ENCODE data around the gene ZNF334. TPM values are rescaled to one million over a fixed set of nuclear protein-coding genes. Genes with fewer than 3 reads are reported as not detected.

Gene ZNF334
- polyA plus RNA-seq, 6 donors from 2014 or later: 0.11 to 0.21 TPM; not detected in 4

- DNase-seq (no peak), ATAC-seq (ENCODE audit: low read depth in 2 of 2) (no peak)
- H3K4me1 Mint-ChIP-seq: peaks cover 5 to 14% (median 9%) of the 10 kb centered on the region in 3 donors
- peaks cover 13 to 37% (median 26%) of the 10 kb centered on the region in 3 donors for H3K27me3 Mint-ChIP-seq
- no peak overlapping the region for H3K27ac Mint-ChIP-seq
- no peaks in the 10 kb centered on the region for H3K36me3 Mint-ChIP-seq
- H3K4me3 Mint-ChIP-seq: no peak overlapping the region
- no peaks in the 10 kb centered on the region for H3K9me3 Mint-ChIP-seq
These were observed 28.0 kb upstream of the ZNF334 start for GRCh38 chr20:46541229-46541935.

DNA sequence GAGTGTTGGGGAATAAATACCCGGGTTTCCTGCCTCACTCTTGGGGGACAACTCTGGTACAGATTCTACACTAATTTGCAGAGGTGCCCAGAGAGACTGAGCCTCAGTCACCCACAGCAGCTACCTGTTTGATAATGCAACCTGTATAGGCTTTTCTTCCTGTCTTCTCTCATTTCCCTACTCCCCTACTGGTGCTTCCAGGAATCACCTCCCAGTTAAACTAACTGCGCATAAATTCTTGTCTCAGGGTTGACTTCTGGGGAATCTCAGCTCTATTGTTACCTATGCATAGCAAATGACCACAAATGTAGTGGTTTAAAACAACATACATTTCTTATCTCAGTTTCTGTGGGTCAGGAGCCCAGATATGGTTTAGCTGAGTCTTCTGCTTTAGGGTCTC is 25.8 kb upstream of the ZNF334 start:
- no peak for DNase-seq
- H3K4me3 Mint-ChIP-seq: no peak overlapping the region
- H3K36me3 Mint-ChIP-seq: no peaks in the 10 kb centered on the region
- H3K4me1 Mint-ChIP-seq: peaks cover 0 to 8% (median 4%) of the 10 kb centered on the region in 3 donors
- H3K27me3 Mint-ChIP-seq: peaks cover 17 to 37% (median 30%) of the 10 kb centered on the region in 3 donors
- ATAC-seq (ENCODE audit: low read depth in 2 of 2): no peak
- H3K27ac Mint-ChIP-seq: no peak overlapping the region
- H3K9me3 Mint-ChIP-seq: no peaks in the 10 kb centered on the region

DNA sequence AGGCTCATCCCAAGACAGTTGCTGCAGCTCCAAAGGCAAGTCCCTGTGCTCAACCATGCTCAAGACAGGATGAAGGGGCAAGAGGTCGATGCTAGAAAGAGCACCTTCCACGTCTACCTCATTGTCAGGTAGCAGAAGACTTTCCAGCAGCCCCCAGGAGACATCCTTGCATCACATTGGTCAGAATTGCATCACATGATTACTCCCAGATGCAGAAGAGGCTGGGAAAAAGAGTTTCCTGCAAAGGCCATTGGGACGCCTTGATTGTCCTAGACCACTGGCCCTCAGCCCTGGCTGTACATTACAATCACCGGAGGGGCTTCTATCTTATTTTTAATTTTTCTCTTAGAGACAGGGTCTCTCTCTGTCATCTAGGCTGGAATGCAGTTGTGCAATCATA is 17.3 kb upstream of the ZNF334 start:
- no peak overlapping the region for H3K27ac Mint-ChIP-seq
- DNase-seq: no peak
- H3K36me3 Mint-ChIP-seq: no peaks in the 10 kb centered on the region
- peaks cover 0 to 3% (median 0%) of the 10 kb centered on the region in 3 donors for H3K4me1 Mint-ChIP-seq
- no peaks in the 10 kb centered on the region for H3K9me3 Mint-ChIP-seq
- peaks cover 23 to 41% (median 38%) of the 10 kb centered on the region in 3 donors for H3K27me3 Mint-ChIP-seq
- ATAC-seq (ENCODE audit: low read depth in 2 of 2): no peak
- H3K4me3 Mint-ChIP-seq: no peak overlapping the region

GRCh38 chr20:46523696-46524328 is 10.5 kb upstream of the ZNF334 start:
- H3K4me1 Mint-ChIP-seq: no peaks in the 10 kb centered on the region
- peaks cover 37 to 55% (median 50%) of the 10 kb centered on the region in 3 donors for H3K27me3 Mint-ChIP-seq

DNA sequence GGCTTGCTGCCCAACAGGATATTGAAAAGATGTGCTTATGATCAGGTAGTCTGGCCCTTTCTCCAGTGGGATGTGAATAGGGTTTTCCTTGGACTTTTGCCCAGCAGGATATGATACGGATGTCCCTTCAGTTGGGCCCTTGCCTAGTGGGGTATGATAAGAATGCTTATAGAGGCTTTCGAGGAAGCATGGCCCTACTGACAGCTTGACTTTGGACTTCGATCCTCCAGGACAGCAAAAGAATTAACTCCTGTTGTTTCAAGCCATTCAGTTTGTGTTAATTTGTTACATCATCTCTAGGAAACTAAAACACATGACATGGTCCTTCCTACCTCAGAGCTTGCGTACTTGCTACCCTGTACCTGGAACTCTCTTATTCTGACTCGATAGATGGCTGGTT is 9.7 kb upstream of the ZNF334 start:
- Mint-ChIP-seq H3K36me3 (no peaks in the 10 kb centered on the region), H3K27me3 (peaks cover 32 to 50% (median 50%) of the 10 kb centered on the region in 3 donors), H3K9me3 (peaks cover 0 to 2% (median 0%) of the 10 kb centered on the region in 7 donors), H3K4me1 (no peaks in the 10 kb centered on the region), H3K27ac (no peak overlapping the region), H3K4me3 (no peak overlapping the region)
- DNase-seq (no peak), ATAC-seq (ENCODE audit: low read depth in 2 of 2) (no peak)

More at GRCh38 chr20:46523696-46524328, 10.5 kb upstream of the ZNF334 start:
- DNase-seq: no peak
- ATAC-seq (ENCODE audit: low read depth in 2 of 2): no peak
- Mint-ChIP-seq H3K27ac (no peak overlapping the region), H3K9me3 (peaks cover 0 to 2% (median 0%) of the 10 kb centered on the region in 7 donors), H3K36me3 (no peaks in the 10 kb centered on the region), H3K4me3 (no peak overlapping the region)

DNA sequence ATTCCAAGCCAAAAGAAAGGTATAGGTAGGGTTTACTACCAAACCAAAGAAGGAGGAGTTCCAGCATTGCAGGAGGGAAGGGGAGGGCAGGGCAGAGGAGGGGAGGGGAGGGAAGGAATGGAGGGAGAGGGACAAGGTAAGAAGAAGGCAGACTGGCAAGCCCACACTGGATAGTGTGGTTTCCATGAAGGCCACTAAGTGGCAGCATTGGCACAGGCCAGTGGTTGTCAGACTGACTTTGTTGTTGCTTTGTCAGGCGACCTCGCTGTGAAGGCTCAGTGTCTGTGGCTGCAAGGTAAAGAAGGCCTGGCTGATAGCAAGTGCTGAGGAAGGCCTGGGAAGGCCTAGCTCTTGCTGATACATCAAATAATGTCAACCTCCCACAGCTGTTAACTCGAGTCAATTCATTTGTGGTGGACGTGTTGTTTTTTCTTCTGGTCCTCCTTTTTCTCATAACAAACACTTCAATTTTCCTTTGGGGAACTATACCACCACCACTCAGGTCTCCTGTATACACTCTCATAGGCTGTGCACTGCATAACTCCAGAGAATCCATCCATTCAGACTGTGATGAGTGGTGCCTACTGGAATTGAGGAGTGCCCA is 7.7 kb upstream of the ZNF334 start:
- H3K9me3 Mint-ChIP-seq: peaks cover 0 to 2% (median 0%) of the 10 kb centered on the region in 7 donors
- no peaks in the 10 kb centered on the region for H3K4me1 Mint-ChIP-seq
- ATAC-seq (ENCODE audit: low read depth in 2 of 2) (peak in 1 of 2 donors; percentile 41), DNase-seq (peak; percentile 29)
- no peaks in the 10 kb centered on the region for H3K36me3 Mint-ChIP-seq
- H3K27me3 Mint-ChIP-seq: peaks cover 19 to 43% (median 40%) of the 10 kb centered on the region in 3 donors
- H3K4me3 Mint-ChIP-seq: no peak overlapping the region
- no peak overlapping the region for H3K27ac Mint-ChIP-seq

- Mint-ChIP-seq H3K9me3 (peaks cover 0 to 2% (median 0%) of the 10 kb centered on the region in 7 donors), H3K27me3 (peaks cover 18 to 43% (median 39%) of the 10 kb centered on the region in 3 donors)
- ATAC-seq (ENCODE audit: low read depth in 2 of 2): no peak
These were observed 7.2 kb upstream of the ZNF334 start for GRCh38 chr20:46520540-46520939.

GRCh38 chr20:46519471-46520068 is 6.2 kb upstream of the ZNF334 start:
- no peaks in the 10 kb centered on the region for H3K4me1 Mint-ChIP-seq
- H3K9me3 Mint-ChIP-seq: peaks cover 0 to 2% (median 0%) of the 10 kb centered on the region in 7 donors
- no peak overlapping the region for H3K4me3 Mint-ChIP-seq
- H3K27me3 Mint-ChIP-seq: peaks cover 22 to 43% (median 38%) of the 10 kb centered on the region in 3 donors
- ATAC-seq (ENCODE audit: low read depth in 2 of 2) (no peak), DNase-seq (no peak)
- H3K36me3 Mint-ChIP-seq: no peaks in the 10 kb centered on the region
- H3K27ac Mint-ChIP-seq: no peak overlapping the region

More at GRCh38 chr20:46520540-46520939, 7.2 kb upstream of the ZNF334 start:
- Mint-ChIP-seq H3K4me1 (no peaks in the 10 kb centered on the region), H3K4me3 (no peak overlapping the region), H3K27ac (no peak overlapping the region), H3K36me3 (no peaks in the 10 kb centered on the region)
- no peak for DNase-seq

DNA sequence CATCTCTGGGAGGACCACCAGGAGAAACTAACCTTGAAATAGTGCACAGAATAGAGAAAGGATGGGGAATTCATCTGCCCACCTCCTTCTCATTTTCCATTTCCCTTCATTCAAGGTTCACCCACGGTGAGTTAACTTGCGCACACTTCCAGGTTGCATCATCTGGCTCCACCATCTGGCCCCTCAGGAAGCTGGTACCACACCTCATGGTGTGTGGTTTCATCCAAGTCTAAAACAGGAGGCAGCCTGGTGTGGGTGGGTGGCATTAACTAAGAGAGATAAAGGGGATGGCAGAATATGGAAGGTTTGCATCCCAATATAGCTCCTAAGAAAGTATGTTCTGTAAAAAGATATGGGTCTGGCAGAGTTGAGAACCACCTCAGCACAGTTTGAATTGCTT is 3.8 kb downstream of the ZNF334 start:
- Mint-ChIP-seq H3K4me1 (peaks cover 7 to 9% (median 7%) of the 10 kb centered on the region in 3 donors), H3K27ac (no peak overlapping the region), H3K9me3 (peaks cover 0 to 3% (median 0%) of the 10 kb centered on the region in 7 donors), H3K36me3 (no peaks in the 10 kb centered on the region), H3K27me3 (peaks cover 22 to 58% (median 50%) of the 10 kb centered on the region in 3 donors), H3K4me3 (peak overlapping the region in 1 of 8 donors; percentile 21)
- no peak for DNase-seq
- no peak for ATAC-seq (ENCODE audit: low read depth in 2 of 2)

DNA sequence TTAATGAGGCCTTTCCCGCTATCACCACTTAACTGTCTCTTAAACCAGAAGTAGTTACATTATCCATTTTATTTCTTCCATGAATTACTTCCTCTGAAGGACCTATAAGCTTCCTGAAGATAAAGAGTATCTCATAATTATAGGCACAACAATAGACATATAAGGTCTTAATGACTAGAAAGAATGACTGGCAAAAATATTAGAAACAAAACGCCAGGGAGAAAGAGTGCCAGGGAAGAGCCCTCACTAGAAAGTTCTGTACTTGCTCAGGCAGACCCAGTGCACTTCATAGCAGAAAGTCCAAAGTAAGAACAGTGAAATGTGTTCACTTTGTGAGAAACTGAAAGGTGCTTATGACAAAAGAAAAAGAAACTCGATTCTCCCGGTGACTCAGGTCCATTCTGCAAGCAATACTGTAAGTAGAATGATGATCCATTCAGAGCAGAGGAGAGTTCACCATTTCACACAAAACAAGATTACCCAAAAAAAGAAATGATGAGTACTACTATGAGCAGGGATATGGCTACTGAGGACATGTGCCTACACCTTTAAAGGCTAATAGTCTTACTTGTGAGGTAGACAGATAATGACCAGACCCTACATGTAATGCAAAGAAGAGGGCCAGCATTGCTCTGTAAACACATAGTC is 5.5 kb downstream of the ZNF334 start:
- no peak for DNase-seq
- Mint-ChIP-seq H3K4me1 (peaks cover 0 to 2% (median 0%) of the 10 kb centered on the region in 3 donors), H3K4me3 (no peak overlapping the region), H3K9me3 (peaks cover 8 to 15% (median 11%) of the 10 kb centered on the region in 7 donors), H3K36me3 (peaks cover 7 to 9% of the 10 kb centered on the region in 2 donors), H3K27ac (peak overlapping the region in 1 of 6 donors; percentile 3), H3K27me3 (peaks cover 22 to 60% (median 56%) of the 10 kb centered on the region in 3 donors)
- ATAC-seq (ENCODE audit: low read depth in 2 of 2): no peak

- Mint-ChIP-seq H3K36me3 (peaks cover 24 to 26% of the 10 kb centered on the region in 2 donors), H3K4me3 (no peak overlapping the region), H3K27me3 (peaks cover 16 to 62% (median 53%) of the 10 kb centered on the region in 3 donors), H3K4me1 (no peaks in the 10 kb centered on the region), H3K27ac (no peak overlapping the region), H3K9me3 (peaks cover 20 to 39% (median 33%) of the 10 kb centered on the region in 7 donors)
- ATAC-seq (ENCODE audit: low read depth in 2 of 2) (no peak), DNase-seq (no peak)
These were observed 7.9 kb downstream of the ZNF334 start for GRCh38 chr20:46505506-46505905.

- H3K4me1 Mint-ChIP-seq: no peaks in the 10 kb centered on the region
- peaks cover 13 to 51% (median 37%) of the 10 kb centered on the region in 3 donors for H3K27me3 Mint-ChIP-seq
- no peak for ATAC-seq (ENCODE audit: low read depth in 2 of 2)
- no peak overlapping the region for H3K4me3 Mint-ChIP-seq
- peak overlapping the region in 1 of 6 donors; percentile 5 for H3K27ac Mint-ChIP-seq
- peaks cover 20 to 53% (median 45%) of the 10 kb centered on the region in 7 donors for H3K9me3 Mint-ChIP-seq
- H3K36me3 Mint-ChIP-seq: peaks cover 24 to 26% of the 10 kb centered on the region in 2 donors
- no peak for DNase-seq
These were observed 11.4 kb downstream of the ZNF334 start for GRCh38 chr20:46501961-46502360.
